HG02885 (cell line): Measurements from ENCODE around the gene TPI1.

ENCODE experiments used
- ATAC-seq: cut with Tn5 transposase; IDR thresholded peaks from one replicate; pipeline ENCODE4 v1.9.1; 2021; ENCODE audit warnings: mild to moderate bottlenecking; ENCODE audit not compliant: unreplicated experiment, poor library complexity

The TPI1 gene

GRCh38 chr12:6843118-6843902, 24.0 kb upstream of the TPI1 start:
- no peak for ATAC-seq

GRCh38 chr12:6845395-6845794, 21.9 kb upstream of the TPI1 start:
- no peak for ATAC-seq

GRCh38 chr12:6846316-6846869, 20.9 kb upstream of the TPI1 start:
- no peak for ATAC-seq

GRCh38 chr12:6847676-6848075, 19.7 kb upstream of the TPI1 start:
- ATAC-seq = no peak

DNA sequence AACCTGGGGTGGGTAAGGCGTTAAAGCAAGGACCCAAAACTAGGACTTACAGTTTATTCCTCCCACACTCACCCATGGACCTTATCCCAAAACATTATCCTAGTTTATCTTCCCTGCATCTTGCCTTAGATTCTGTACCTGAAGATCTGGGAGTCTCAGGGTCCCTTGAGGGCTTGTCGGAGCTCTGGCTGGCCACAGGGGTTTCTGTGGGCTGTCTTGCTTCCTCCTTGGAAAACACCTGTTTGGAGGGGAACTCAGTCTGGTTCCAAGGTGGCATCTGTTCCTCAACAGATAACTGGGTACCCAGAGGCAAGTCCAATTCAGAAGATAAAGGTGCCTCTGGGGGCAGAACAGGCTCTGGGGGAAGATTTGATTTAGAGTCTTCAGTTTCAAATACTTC, 17.9 kb upstream of the TPI1 start:
- no peak for ATAC-seq

GRCh38 chr12:6849976-6850560, 17.3 kb upstream of the TPI1 start:
- ATAC-seq = no peak

DNA sequence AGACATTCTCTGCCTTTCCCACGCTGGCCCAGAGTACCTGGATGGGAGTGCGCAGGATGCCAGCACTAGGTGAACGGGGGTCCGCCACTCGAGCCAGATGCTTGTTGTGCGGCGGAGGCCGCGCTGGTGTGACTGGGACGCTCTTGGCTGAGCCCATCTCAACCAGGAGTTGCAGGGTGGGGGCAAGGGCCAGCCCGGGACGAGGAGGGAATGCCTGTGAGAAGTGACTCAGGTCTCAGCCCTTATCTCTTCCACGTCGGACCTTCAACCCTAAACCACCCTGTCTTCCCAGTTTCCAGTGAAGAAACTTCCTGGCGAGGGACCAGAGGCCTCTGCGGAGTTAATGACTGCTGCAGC, 16.6 kb upstream of the TPI1 start:
- no peak for ATAC-seq

GRCh38 chr12:6851153-6851920, 16.0 kb upstream of the TPI1 start, which contains the start of gene CDCA3:
Gene CDCA3 (minus strand): TSS chr12:6851286. CDS start chr12:6850952, 334 bp downstream.
- ATAC-seq = peak; percentile 59

DNA sequence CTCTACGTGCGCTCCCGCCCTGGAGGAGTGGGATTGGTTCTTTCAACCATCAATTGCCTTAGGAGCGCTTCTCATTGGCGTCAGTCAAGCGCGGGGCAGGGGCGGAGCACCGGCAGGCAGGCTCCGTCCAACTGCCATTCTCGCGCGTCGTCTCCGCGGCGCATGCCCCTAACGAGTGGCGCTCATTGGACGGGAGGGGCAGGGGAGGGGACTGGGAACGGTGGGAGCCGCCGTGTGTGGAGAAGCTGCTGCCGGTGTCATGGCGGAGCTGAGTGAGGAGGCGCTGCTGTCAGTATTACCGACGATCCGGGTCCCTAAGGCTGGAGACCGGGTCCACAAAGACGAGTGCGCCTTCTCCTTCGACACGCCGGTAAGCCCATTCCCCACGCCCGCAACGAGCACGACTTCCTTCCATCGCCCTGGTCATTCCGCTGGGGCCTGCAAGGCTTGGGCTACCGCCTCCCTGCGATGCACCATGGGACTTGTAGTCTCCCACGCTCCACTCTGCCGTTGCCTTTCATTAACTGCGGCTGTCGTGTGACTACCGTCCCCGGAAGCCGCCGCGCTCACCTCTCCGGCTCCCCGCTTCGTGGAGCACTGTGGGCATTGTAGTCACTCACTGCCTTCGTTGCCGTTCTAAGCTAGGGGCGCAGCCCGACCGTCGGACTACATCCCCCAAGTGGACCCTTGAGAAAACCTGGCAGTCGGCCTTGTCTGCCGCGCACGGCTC, 15.2 kb upstream of the TPI1 start, which contains the start of gene USP5:
Gene USP5 (plus strand): TSS at position 230 of the 730 bp plus-strand sequence. CDS start 30 bp downstream, at position 260.
- peak; percentile 73 for ATAC-seq

DNA sequence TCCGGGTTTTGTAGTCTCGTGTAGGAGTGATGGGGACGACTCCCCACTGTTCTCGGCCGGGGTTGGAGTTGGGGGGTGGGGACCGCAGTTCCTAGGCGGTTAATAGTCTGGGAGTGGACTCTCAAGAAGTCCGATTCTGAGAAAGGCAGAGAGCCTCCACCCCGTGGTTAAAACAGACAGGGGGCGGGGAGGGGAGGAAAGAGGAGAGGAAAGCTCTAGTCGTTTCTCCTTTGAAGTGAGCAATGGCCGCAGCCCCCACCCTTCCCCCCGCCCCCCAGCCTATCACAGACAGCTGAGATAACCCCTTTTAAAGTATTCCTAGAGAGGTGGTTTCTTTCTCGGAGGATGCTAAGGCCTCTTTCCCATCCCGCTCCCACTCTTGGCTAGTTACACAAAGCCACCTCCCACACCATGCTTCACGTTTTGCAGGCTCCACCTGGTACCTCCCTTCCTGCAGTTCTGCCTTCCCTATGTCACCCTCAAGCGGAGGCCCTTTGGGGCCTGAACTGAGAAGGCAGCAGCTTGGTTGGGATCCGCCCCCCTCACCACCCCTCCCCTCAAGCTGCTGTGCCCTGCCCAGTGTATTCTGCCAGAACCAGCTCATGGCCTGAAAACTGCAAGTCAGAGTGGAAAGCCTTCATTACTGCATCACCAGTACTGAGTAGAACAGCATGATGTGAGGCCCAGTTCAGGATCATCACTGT, 14.5 kb upstream of the TPI1 start:
- ATAC-seq = no peak

DNA sequence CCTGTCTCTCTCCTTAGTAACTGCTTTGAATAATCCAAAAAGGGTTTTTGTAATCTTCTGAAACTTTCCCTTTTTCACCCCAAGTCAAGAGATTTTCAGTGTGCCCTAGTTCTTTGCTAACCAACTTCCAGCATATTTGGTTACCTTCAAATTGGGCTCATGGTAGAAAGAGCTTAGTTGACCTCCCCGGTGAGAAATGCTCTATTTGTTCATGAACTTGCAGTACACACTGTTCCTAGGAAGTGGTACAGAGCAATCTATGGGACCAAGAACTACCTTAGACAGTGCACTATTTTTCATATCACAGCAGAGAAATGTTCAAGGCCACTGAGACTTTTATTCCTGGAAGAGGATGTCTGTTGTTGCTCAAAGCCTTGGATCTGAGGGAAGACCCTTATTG, 13.7 kb upstream of the TPI1 start:
- no peak for ATAC-seq

GRCh38 chr12:6854036-6854435, 13.3 kb upstream of the TPI1 start:
- no peak for ATAC-seq

DNA sequence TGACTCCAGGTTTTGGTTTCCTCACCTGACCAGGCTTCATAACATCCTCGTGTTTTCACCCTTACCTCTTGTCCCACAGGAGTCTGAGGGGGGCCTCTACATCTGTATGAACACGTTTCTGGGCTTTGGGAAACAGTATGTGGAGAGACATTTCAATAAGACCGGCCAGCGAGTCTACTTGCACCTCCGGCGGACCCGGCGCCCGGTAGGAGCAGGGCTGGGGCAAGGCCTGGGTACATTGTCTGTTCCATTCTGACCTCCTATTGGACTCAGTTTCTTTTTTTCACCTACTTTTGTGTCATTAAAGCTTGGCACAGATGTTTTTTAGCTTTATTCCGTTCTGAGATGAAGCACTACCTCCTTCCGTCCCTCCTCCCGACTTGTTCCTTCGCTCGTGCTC, 12.0 kb upstream of the TPI1 start:
- ATAC-seq = no peak

- ATAC-seq = no peak
These were observed 8.5 kb upstream of the TPI1 start for GRCh38 chr12:6858799-6859198.

GRCh38 chr12:6860116-6860515, 7.2 kb upstream of the TPI1 start:
- no peak for ATAC-seq

DNA sequence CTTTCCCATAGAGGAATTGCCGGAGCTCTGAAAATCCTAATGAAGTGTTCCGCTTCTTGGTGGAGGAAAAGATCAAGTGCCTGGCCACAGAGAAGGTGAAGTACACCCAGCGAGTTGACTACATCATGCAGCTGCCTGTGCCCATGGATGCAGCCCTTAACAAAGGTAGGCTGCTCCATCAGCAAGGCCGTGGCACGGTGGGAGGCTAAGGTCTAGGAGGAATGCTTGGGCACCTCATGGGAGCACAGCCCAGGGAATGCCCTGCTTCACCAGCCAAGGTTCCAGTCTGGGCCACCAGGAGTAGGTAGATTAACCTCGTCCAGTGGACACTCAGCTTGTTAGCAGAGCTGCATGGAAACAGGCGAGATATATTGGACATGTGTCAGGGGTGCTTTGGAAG, 6.4 kb upstream of the TPI1 start:
- ATAC-seq = no peak

GRCh38 chr12:6861391-6861790, 5.9 kb upstream of the TPI1 start:
- ATAC-seq = no peak

DNA sequence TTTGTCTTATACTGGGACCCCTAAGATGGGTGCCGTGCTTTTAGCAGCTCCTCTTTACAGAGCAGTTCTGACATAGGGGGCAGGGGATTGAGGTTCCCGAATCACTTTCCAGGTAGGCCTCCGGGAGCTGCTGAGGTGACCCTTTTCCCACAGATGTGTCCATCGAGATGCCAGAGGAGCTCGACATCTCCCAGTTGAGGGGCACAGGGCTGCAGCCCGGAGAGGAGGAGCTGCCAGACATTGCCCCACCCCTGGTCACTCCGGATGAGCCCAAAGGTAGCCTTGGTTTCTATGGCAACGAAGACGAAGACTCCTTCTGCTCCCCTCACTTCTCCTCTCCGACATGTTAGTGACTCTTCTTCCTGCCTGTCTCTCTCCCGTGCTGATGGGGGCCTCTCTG, 4.3 kb upstream of the TPI1 start:
- no peak for ATAC-seq

DNA sequence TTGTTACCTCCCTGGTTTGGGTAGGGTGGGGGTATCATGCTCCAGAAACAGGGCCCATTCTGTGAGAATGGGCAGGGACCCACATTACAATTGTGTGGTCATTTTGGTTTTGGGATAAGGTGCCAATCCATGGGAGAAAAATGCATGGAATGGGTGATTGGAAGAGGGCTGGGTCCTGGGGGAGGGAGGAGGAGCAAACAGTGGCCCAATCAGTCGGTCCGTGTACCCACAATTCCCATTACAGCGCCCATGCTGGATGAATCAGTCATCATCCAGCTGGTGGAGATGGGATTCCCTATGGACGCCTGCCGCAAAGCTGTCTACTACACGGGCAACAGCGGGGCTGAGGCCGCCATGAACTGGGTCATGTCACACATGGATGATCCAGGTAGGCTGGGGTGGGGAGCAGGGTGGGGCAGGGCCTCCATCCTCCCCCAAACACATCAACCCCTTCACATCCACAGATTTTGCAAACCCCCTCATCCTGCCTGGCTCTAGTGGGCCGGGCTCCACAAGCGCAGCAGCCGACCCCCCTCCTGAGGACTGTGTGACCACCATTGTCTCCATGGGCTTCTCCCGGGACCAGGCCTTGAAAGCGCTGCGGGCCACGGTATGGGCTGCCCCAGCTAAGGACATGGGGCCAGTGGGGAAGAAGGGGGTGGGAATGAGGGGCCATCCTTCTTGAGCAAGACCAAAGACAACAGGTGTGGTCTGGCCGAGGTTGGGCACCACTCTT, 3.6 kb upstream of the TPI1 start:
- no peak for ATAC-seq
